NOMO-1 treated with DMSO at 0.1 percent for 48 hours (cell line): ENCODE measurements around the gene CHST5.
"Not testable (repeated sequence)": the region's sequence is repeated elsewhere in the genome, so short reads cannot be mapped to it uniquely, and the experiment has no call there.

Experiments
- DNase-seq: peaks from one replicate; lab custom pipeline; 2025; ENCODE audit not compliant: unreplicated experiment; lab: John Stamatoyannopoulos, UW

CHST5 gene

DNA sequence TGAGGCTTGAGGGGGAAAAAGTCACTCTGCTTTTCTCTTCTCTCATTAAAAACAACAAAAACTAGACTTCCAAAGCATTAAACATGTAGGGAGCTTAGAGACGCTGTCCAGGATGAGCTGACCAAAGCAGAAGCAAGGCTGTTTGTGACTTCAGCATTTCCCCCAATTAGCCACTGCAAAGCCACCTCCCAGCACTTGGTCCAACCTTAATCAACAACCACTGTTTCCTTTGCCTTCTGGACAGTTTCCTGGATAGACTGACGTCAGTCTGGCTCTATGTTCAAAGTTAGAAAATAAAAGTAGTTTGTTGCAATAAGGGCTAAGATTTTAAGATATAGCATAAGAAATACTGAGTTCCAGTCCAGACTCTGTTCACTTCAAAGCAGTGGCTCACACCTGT is 17.0 kb upstream of the CHST5 start:
- no peak for DNase-seq

DNA sequence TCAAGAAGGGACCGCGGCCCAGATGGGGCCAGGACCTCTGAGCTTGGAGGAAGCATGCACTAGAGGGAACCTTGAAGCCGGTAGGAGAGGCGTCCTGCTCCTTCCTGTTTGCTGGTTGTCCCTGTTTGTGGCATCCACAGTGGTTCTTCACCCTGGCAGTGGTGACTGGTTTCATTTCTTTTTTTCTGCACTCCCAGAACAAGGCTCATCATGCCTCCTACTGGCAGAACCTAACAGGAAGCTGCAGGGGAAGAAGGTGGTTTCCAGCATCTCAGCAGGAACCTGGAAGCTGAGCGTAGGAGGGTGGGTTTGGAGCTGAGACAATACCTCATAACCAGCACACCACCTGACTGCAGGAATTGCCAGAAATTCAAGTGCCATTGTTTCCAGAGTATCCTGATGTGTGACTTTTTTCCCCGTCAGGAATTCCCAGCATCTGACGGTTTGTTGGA is 14.3 kb upstream of the CHST5 start:
- DNase-seq = peak; percentile 91

DNA sequence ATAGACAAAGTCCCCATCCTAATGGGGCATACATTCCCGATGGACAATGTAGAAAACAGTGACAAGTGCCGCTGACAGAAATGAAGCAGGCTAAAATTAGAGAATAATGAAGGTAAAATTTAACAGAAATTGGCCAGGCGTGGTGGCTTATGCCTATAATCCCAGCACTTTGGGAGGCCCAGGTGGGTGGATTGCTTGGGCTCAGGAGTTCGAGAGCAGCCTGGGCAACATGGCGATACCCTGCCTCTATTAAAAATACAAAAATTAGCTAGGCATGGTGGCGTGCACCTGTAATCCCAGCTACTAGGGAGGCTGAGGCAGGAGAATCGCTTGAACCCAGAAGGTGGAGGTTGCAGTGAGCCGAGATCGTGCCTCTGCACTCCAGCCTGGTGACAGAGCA is 12.5 kb upstream of the CHST5 start:
- not testable (repeated sequence) for DNase-seq

DNA sequence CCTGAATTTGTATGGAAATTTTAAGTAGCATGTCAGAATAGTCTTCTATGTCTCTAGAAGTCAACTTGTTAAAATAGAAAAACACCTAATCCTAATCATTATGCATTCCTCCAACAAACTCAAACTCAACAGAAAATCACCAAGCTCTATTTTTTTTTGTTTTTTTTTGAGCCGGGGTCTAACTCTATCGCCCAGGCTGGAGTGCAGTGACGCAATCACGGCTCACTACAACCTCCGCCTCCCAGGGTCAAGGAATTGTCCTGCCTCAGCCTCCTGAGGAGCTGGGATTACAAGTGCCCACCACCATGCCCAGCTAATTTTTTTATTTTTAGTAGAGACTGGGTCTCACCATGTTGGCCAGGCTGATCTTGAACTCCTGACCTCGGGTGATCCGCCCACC is 10.4 kb upstream of the CHST5 start:
- DNase-seq = no peak

DNA sequence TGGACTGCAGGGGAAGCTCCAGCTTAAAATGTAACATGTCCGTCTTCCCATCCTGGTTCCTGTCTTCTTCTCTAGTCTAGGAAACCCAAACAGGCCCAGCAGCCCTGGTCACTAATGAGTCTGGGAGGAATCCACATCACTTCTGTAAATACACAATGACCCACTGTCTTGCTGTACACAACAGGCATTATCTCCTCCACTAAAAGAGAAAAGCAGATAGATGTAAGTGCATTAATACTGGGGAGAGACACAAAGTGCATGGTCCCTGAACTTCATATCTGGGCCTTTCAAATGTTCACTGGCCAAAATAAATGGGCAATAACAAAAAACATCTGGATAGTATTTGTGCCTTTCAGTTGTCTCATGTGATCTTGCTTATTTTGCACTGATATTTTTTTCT is 10.0 kb upstream of the CHST5 start:
- DNase-seq = not testable (repeated sequence)

DNA sequence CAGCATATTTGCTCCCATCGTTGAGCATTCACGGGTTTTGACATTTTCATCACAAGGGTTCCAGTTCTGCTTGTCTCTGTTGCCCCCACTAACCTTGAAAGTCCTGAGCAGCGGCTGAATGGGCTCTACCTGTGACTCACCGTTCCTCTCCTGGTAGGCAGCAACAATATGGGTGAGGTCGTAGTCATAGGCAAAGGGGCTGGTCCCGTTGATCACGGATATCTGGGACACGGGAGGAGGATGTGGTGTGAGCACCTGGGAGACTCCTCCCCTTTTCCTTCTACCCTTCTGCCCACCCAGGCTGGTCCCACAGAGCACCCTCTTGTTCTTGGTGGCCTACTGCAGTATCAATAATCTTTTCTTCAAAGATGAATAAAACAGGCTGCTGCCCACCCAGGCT is 6.6 kb upstream of the CHST5 start:
- DNase-seq = not testable (repeated sequence)

DNA sequence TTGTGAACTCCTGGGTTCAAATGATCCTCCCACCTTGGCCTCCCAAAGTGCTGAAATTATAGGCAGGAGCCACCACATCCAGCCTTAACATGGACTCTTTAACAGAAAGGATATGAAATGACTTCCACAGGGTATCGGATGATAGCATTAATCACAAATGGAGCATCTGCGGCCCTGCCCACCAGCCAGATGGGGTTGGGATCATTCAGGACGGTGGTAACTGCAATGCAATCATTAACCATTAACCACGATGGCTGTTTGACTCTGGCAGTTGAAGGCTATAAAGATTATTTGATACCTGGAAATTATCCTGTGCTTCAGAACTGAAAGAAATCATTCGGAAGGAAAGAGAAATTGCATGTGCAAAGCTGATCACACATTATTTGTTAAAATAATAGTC is 5.3 kb upstream of the CHST5 start:
- DNase-seq = no peak

DNA sequence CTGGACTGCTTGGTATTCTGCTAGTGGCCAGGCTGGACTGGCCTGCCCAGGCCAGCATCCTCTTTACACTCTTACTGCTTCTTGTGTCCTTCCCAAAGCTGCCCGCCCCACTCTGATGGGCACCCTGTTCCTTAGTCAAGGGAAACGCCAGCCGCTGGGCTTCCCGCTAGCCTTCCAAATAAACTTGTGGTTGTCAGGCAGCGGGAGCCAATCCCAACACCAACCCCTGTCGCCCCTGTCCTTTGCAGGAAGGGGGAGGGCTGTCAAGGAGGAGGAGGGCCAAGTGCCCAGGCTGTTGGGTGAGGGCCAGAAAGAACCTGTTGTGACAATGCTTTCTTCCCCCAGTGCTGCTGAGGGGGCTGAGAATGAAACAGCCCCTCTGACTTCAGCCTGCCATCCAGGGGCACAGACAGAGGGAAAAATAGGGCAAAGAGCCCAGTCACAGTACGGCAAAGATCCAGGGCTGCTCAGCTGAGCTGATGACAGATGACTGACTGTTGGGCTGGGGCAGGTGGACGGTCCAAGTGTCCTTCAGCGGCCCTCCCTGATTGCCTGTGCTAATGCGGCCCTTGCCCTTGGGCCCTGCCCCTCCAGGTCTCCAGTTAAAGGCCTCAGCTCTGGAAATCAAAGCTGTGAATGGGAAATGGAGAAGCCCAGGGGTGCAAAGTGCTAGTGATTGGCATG is 3.1 kb upstream of the CHST5 start:
- DNase-seq = not testable (repeated sequence)

DNA sequence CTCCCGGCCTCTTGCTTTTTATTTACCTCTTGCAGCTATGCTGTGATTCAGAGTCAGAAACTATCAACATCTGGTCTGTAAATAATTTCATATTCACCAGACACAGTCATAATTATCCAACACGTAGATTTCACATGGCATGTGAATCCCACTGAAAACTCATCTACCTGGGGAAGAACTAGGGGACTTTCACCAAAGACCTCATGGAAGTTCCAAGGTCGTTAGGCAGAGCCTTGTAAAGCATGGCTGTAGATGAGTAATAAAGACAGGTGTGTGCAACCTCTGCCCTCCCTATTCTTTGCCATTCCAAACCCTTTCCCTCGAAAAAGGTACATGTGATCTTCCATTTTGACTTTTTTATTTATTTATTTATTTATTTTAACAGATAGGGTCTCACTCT is 1.9 kb upstream of the CHST5 start:
- DNase-seq = no peak

DNA sequence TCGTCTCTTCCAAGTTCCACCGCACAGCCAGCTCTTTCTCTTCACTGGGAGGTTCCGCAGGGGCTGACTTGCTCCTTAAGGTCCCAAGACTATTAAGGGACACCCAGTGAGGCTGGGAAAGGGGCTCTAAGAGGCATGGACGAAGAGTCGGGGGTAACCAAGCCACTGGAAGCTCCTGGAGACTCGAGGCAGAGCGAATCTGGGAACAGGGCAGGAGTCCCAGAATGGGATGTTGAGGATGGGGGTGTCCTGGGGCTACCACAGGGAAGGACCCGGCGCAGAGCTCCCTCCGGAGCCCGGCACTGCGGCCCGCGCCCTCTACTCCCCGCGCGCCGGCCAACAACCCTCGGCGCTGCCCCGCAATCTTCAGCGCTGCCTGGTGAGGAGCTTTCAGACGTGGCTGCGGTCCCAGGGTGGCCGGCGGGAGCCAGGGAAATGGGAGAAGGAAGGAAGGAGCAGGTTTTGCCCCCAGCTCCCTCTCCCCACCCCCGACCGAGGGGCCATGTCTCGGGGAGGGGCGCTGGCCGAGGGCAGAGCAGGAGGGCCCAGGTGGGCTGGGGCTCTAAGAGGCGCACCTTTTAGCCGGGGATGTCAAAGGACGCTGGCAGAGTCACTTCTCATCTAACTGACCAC is 581 bp downstream of the CHST5 start:
- no peak for DNase-seq

DNA sequence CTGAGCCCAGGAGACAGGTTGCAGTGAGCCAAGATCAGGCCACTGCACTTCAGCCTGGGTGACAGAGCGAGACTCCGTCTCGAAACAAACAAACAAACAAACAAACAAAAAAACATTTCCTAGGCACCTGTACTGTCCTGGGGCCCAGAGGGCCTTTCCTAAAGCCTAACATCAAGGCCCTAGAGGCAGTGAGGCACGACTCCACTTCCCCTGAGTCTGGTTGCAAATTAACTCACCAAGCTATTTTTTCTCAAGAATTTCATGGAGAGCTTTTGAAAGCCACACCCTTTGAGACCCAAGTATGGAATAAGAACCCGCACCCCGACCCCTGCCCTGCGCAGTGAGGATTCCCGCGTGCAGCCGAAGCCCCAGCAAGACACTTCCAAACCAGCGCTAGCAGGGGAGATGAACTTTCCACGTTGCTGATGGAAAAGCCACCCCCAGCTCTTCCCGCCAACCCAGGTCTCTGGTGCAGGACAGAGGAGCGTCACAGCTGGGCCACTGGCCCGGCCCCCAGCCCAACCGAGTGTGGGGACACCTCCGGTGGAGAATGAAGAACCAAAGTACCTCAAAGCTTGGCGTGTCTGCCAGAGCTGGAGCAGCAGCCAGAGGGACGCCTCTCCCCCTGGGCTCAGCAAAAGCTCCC is 1.2 kb downstream of the CHST5 start:
- DNase-seq = no peak

DNA sequence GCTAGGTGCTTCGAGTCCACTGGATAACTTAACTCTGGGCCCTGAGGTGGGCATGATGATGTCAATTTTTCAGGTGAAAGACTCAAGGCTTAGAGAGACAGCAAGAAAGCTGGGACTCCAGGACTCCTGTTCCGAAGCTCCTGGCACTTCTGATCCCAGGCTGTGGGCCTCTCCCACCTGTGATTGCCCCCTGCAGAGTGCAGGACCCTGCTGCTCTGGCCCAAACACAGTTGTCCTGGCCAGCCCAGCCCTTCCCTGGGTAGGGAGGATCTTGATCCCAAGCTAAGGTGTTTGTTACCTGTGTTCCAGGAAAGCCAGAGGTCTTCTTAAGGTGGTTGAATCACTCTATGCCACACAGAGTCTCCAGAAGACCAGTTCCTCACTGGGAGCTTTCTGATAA is 3.1 kb downstream of the CHST5 start:
- no peak for DNase-seq

DNA sequence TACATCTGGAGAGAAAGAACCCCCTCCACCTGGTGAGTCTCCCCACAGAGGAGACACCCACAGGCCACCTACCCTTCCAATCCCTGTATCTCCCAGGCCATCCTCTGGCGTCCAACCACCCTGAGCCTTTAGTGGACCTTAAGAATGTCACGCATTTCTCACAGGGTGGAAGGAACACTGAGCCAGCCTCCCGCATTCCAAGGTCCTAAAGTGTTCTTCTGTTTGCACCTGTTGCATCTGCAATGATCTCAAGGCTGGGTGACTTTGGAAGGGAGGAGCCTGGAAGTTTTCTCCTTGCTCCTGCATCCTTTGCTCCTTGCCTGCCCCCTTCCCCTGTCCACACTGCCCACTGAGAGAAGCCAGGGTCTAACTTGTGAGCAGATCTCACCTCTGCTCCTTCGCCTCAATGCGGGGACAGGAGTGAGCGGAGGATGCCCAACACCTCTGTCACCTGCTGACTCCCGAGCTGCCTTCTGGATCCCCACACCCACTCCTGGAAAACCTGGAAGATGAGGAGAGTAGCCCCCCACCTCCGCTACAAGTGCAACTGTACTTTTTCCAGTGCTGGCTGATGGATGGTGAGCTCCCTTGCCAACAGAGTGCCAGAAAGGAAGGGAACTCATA is 3.7 kb downstream of the CHST5 start:
- no peak for DNase-seq

DNA sequence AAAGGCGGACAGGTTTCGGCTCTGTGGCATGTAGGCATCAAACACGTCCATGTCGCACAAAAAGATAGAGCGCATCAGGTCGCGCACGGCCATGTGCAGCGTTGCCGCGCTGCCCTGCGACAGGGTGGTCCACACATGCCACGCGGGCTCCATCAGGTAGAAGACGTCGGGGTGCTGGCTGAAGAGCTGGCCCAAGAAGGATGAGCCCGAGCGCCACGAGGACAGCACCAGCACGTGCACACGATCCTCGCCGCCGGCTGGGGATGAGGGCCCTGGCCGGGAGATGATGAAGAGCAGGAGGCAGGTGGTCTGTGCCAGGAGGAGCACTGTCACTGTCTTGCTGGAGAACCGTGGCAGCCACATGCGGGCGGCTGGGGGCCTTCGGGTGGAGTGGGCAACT is 5.9 kb downstream of the CHST5 start:
- DNase-seq = no peak

DNA sequence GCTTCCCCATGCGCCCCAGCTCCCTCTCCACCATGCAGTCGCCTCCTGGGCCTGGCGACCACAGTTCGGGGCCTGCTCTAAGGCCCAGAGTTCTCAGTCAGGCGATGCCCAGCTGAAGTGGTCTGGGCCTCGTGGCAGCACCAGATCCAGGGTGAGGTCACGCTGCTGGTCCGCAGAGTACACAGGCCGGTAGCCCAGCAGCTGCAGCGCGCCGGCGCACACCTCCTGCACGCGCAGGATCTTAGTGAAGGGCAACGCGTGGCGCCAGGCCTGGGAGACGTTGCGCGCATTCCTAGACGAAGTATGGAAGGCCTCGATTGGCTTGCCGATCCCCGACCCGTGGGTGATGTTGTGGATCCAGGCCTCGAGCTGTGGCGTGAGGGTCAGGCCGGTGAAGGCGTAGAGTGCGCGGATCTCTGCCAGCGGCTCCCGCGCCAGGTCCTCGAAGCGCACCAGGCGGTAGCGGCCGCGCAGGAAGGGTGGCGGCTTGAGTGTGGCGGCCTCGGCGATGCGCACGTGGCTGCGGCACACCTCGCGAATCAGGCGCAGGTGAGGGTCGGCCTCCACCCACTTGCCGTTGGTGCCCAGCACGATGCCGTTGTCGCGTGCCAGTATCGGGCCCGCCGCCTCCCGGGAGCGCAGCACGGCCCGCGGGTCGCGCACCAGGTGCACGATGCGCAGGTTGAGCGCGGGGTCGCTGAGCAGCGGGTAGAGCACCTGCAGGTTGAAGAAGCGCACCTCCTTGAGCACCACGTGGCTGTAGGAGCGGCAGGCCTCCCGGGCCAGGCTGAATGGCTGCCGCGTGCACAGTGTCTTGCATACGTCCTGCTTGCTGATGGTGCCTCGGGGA is 6.6 kb downstream of the CHST5 start:
- DNase-seq = no peak

DNA sequence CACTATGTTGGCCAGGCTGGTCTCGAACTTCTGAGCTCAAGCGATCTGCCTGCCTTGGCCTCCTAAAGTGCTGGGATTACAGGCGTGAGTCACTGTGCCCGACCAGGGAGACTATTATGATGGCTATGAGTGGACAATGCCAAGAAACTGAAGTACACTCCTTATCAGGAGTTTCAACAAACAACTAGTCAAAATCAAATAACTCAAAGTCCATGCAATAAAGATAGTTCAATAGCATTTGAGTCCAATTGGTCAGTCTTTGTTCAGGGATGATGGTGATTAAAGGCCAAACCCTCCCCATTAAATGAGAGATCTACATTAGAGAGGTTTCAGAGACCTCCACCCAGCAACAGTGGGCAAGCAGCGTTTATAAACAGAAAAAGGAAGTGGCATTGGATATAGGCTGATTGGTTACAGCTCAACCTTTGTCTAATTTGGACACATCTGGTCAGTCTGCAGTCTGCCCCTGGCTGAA is 8.0 kb downstream of the CHST5 start:
- no peak for DNase-seq

DNA sequence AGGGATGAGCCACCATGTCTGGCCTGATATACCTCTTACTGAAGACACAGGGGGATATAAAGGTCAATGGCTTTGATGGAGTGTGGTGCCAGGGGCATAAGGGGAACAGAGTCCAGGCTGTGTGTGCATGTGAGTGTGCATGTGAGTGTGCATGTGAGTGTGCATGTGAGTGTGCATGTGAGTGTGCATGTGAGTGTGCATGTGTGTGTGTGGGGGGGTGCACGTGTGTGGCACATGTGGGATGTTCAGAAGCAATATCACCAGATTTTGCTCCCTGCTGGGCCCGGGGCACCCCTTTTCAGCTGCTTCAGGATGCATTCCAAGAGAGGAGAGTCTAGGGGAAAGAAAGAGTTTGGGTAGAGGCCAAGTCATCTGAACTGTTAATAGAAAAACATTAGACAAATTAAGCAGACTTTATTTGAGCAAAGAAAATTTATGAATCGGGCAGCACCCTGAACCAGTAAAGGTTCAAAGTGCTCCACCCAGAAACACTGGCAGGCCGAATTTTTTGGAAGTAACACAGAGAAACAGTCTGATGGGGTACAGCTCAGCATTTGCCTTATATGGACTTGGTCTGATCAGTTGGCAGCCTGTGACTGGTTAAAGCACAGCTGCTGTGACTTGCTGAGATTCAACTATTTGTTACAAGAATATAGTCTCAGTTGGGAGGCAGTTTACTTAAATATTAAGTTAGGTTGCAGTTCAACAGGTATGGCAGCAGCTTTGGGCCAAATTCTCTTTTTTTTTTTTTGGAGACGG is 9.7 kb downstream of the CHST5 start:
- DNase-seq = no peak

DNA sequence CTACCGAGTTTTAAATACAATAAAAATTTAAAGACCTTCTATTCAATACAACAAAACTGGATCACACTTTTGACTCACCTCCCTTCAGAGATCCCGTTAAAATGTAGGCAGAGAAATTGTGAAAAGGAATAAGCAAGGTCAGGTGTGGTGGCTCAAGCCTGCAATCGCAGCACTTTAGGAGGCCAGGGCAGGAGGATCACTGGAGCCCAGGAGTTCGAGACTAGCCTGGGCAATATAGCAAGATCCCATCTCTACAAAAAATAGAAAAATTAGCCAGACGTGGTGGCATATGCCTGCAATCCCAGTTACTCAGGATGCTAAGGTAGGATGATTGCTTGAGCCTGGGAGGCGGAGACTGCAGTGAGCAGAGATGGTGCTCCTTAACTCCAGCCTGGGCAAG is 16.7 kb downstream of the CHST5 start:
- no peak for DNase-seq

DNA sequence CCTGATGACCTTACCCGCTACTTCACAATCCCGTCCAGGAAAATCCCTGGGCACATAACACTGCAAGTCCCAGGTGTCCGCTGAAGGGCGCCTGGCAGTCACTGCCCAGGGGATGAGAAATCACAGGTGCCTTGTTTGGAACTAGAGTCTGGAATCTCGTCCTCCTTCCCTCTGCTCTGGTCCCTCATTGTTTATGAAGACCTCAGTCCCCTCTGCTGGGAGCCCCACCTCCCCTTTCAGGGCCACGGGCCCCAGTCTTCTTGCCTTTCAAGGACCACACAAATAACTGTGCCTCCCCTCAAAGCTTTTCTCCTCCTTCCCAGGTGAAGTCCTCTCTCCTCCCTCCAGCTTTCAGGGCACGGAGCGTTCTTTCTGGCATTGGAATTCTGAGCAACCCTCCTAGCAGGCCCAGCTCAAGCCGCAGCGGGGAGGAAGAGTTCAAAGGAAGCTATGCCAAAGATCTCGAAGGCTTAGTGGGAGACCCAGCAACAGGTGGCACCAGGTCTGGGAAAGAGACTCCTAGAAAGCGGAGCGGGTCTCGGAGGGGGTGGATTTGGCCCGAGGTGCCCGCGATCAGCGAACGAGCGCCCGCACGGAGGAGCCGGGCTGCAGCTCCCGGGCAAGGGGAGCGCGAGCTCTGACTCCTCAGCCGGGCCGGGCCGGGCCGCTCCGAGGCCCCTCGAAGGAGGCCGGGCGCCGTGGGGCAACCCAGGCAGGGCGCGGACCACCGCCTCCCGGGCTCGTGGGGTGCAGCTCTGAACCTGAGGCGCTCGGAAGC is 19.5 kb downstream of the CHST5 start:
- not testable (repeated sequence) for DNase-seq
